PC-3 (cell line): ENCODE data around the gene RPL36. TPM values are rescaled to one million over a fixed set of nuclear protein-coding genes. Genes with fewer than 3 reads are reported as not detected.

ENCODE experiments used
- ATAC-seq: fragments of 200-7000 bp; cut with Tn5 transposase; 2 replicates; pipeline ENCODE4 v1.9.1; 2020; ENCODE audit warnings: mild to moderate bottlenecking, moderate library complexity
- BruUV-seq: library from RNA; stranded (reverse); fragments of 400-500 nt; replicated peaks from 2 replicates; lab custom pipeline; 2021; lab: Mats Ljungman, UMichigan
- CTCF ChIA-PET: fragments of 300-600 bp; sonication (Branson Sonifier 250); formaldehyde crosslinking; loops from one replicate; lab custom pipeline; 2022; ENCODE audit warnings: antibody characterized with exemption; lab: Charles Lee
- POLR2A ChIA-PET: fragments of 300-600 bp; sonication (Branson Sonifier 250); formaldehyde crosslinking; loops from one replicate; lab custom pipeline; 2022; ENCODE audit warnings: antibody characterized with exemption; ENCODE audit not compliant: unreplicated experiment; lab: Charles Lee
- DNase-seq: peaks from one replicate; pipeline ENCODE4 v3.0.0-alpha.2; 2015
- H2AFZ ChIP-seq: fragments of 300-600 bp; sonication (generic); 2 replicates; pipeline ENCODE4 v1.6.0; 2016; ENCODE audit warnings: antibody characterized with exemption, low read length
- H3F3A ChIP-seq: fragments of 300-600 bp; sonication (generic); one replicate; pipeline ENCODE4 v1.6.0; 2017; ENCODE audit warnings: antibody characterized with exemption, low read length, control low read depth, mild to moderate bottlenecking; ENCODE audit not compliant: unreplicated experiment
- H3K27ac ChIP-seq: fragments of 300-600 bp; sonication (generic); 2 replicates; pipeline ENCODE4 v1.5.1; 2016; ENCODE audit warnings: mild to moderate bottlenecking, low read length
- H3K27me3 ChIP-seq: fragments of 300-600 bp; sonication (generic); 2 replicates; pipeline ENCODE4 v1.6.1; 2016; ENCODE audit warnings: low read length, mixed read lengths
- H3K36me3 ChIP-seq: fragments of 300-600 bp; sonication (generic); 2 replicates; pipeline ENCODE4 v1.6.1; 2016; ENCODE audit warnings: low read depth, mixed run types, low read length, mixed read lengths
- H3K4me1 ChIP-seq: fragments of 300-600 bp; sonication (generic); 2 replicates; pipeline ENCODE4 v1.5.1; 2016; ENCODE audit warnings: low read length; ENCODE audit not compliant: insufficient read depth
- H3K4me2 ChIP-seq: fragments of 300-600 bp; sonication (generic); 2 replicates; pipeline ENCODE4 v1.6.0; 2016; ENCODE audit warnings: low read length
- H3K4me3 ChIP-seq: fragments of 300-600 bp; sonication (generic); 2 replicates; pipeline ENCODE4 v1.5.1; 2016; ENCODE audit warnings: mild to moderate bottlenecking, low read length, mixed read lengths
- H3K79me2 ChIP-seq: fragments of 300-600 bp; sonication (generic); 2 replicates; pipeline ENCODE4 v1.6.1; 2017; ENCODE audit warnings: low read length, mixed read lengths
- H3K9ac ChIP-seq: fragments of 300-600 bp; sonication (generic); 2 replicates; pipeline ENCODE4 v1.6.0; 2016; ENCODE audit warnings: mild to moderate bottlenecking, low read length
- H3K9me2 ChIP-seq: fragments of 300-600 bp; sonication (generic); replicated peaks from 2 replicates; pipeline ENCODE4 v1.6.1; 2016; ENCODE audit warnings: mixed run types, low read length, mixed read lengths
- H3K9me3 ChIP-seq: fragments of 300-600 bp; sonication (generic); 2 replicates; pipeline ENCODE4 v1.6.1; 2016; ENCODE audit warnings: low read length, mixed read lengths
- H4K20me1 ChIP-seq: fragments of 300-600 bp; sonication (generic); 2 replicates; pipeline ENCODE4 v1.6.1; 2016; ENCODE audit warnings: low read length, mixed read lengths
- EZH2 ChIP-seq: fragments of 300-600 bp; sonication (generic); IDR thresholded peaks from one replicate; pipeline ENCODE4 v1.6.1; 2017; ENCODE audit warnings: antibody characterized with exemption, mild to moderate bottlenecking, low read length; ENCODE audit not compliant: unreplicated experiment
- EZH2phosphoT487 ChIP-seq: fragments of 300-600 bp; sonication (generic); IDR thresholded peaks from 2 replicates; pipeline ENCODE4 v1.6.1; 2018; ENCODE audit warnings: mild to moderate bottlenecking, antibody characterized with exemption, low read length, borderline replicate concordance
- intact Hi-C: fragments of 100-400 bp; cut with micrococcal nuclease; formaldehyde crosslinking; loops from 2 replicates; pipeline ENCODE4 v1.9.0; 2023
- total RNA-seq: library from RNA; depleted of rRNA; stranded (reverse); fragments of >200 nt; gene quantifications from 2 replicates; pipeline ENCODE4 v1.2.3, GENCODE V29; 2014
- TF ChIP-seq, protein P1 (sequence below): fragments of 300-600 bp; sonication (generic); conservative IDR thresholded peaks from 2 replicates; pipeline ENCODE4 v1.5.1; 2017; ENCODE audit warnings: antibody characterized with exemption, low read depth, mild to moderate bottlenecking, low read length

Gene RPL36
- total RNA-seq, 1 experiment from 2014 or later: 2,470 TPM

DNA sequence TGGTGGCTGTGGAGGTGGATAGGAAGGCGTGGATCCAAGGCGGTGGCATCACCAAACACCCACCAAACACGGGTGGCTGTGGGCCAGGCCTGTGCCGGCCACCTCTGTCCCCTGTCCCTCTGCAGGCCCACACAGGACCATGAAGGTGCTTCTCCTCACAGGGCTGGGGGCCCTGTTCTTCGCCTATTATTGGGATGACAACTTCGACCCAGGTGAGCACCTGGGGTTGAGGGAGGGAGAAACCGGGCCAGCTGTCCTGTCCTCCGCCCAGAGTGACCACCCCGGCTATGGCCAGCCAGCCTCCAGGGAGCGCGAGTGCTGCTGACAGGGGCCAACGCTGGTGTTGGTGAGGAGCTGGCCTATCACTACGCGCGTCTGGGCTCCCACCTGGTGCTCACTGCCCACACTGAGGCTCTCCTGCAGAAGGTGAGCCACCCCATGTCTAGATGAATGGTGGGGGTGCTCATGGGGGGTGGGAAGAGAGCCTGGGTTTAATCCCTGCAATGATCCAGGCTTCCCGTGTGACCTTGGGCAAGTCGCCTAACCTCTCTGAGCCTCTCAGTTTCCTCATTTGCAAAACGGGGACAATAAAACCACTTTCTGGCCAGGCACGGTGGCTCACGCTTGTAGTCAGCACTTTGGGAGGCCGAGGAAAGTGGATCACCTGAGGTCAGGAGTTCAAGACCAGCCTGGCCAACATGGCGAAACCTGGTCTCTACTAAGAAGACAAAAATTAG is 5.2 kb upstream of the RPL36 start:
- BruUV-seq: no TSS peak
- Histone ChIP-seq H4K20me1 (no peaks in the 10 kb centered on the region), H3K4me3 (no peak overlapping the region), H3K9me3 (no peaks in the 10 kb centered on the region), H3K36me3 (no peaks in the 10 kb centered on the region), H3K79me2 (peaks cover 2% of the 10 kb centered on the region), H3K4me1 (peaks cover 3% of the 10 kb centered on the region; the same call in 1 of the 2 replicates), H2AFZ (no peak overlapping the region), H3F3A (no peaks in the 10 kb centered on the region), H3K9me2 (no peaks in the 10 kb centered on the region), H3K4me2 (no peak overlapping the region), H3K27ac (no peak overlapping the region), H3K9ac (no peak overlapping the region), H3K27me3 (no peaks in the 10 kb centered on the region)
- ATAC-seq (no peak), DNase-seq (no peak)
- intact Hi-C loops: loop anchor here (10.0 kb wide), 2 partner anchors 110 to 1850 kb away; partner anchors contain the start of genes DUS3L and PNPLA6
- TF ChIP-seq EZH2phosphoT487: no peak
- TF ChIP-seq EZH2: no peak
- TF ChIP-seq, protein P1, sequence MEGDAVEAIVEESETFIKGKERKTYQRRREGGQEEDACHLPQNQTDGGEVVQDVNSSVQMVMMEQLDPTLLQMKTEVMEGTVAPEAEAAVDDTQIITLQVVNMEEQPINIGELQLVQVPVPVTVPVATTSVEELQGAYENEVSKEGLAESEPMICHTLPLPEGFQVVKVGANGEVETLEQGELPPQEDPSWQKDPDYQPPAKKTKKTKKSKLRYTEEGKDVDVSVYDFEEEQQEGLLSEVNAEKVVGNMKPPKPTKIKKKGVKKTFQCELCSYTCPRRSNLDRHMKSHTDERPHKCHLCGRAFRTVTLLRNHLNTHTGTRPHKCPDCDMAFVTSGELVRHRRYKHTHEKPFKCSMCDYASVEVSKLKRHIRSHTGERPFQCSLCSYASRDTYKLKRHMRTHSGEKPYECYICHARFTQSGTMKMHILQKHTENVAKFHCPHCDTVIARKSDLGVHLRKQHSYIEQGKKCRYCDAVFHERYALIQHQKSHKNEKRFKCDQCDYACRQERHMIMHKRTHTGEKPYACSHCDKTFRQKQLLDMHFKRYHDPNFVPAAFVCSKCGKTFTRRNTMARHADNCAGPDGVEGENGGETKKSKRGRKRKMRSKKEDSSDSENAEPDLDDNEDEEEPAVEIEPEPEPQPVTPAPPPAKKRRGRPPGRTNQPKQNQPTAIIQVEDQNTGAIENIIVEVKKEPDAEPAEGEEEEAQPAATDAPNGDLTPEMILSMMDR: no peak
- POLR2A ChIA-PET: no interaction called here
- CTCF ChIA-PET: no interaction called here

- H3K4me1 ChIP-seq: no peaks in the 10 kb centered on the region
- H3K9ac ChIP-seq: no peak overlapping the region
- no TSS peak for BruUV-seq
- intact Hi-C loops: loop anchor here (10.0 kb wide), 2 partner anchors 109 to 1849 kb away; partner anchors contain the start of genes DUS3L and PNPLA6
- H3K27me3 ChIP-seq: no peaks in the 10 kb centered on the region
- H3K4me3 ChIP-seq: peak overlapping the region; percentile 71
- H3K79me2 ChIP-seq: peaks cover 12% of the 10 kb centered on the region
- peaks cover 7% of the 10 kb centered on the region for H3K36me3 ChIP-seq
- H3K9me2 ChIP-seq: no peaks in the 10 kb centered on the region
- ChIA-PET CTCF (interaction anchor here (0.6 to 1.5 kb wide), 2 partner anchors 64 to 944 kb away, joined by 5 read pairs; partner anchors contain the start of gene SAFB2), POLR2A (interaction anchor here (0.5 to 0.9 kb wide), 3 partner anchors 32 to 218 kb away, joined by 5 to 7 read pairs (median 6); partner anchors contain the start of genes LONP1 and VMAC)
- TF ChIP-seq EZH2 (no peak), EZH2phosphoT487 (no peak)
- TF ChIP-seq, protein P1: no peak
- no peaks in the 10 kb centered on the region for H3F3A ChIP-seq
- ATAC-seq (no peak), DNase-seq (no peak)
- no peaks in the 10 kb centered on the region for H3K9me3 ChIP-seq
- H3K4me2 ChIP-seq: peak overlapping the region; percentile 91
- no peak overlapping the region for H3K27ac ChIP-seq
- H2AFZ ChIP-seq: peak overlapping the region; percentile 92
- peaks cover 10% of the 10 kb centered on the region for H4K20me1 ChIP-seq
Measured at GRCh38 chr19:5686326-5686646, 3.8 kb upstream of the RPL36 start.
